ENCODE results near the gene GSN.

GRCh38 chr9:121235512-121235911 lies 32.5 kb upstream of the GSN start:
- TF ChIP-seq POLR2A (IDR thresholded peaks at IDR 0.05) (no peak), CTCF (IDR thresholded peaks at IDR 0.05 in 4 of 5, conservative IDR thresholded peaks at IDR 0.05 in 1 of 5) (no peak)
